H1 (cell line): Measurements from ENCODE around the gene NAV2. TPM values are rescaled to one million over a fixed set of nuclear protein-coding genes. Genes with fewer than 3 reads are reported as not detected.

Source experiments
- CTCF ChIA-PET: fragments of 300-600 bp; sonication (Branson Sonifier 250); formaldehyde crosslinking; loops from one replicate; lab custom pipeline; 2021; ENCODE audit not compliant: partially characterized antibody; lab: Charles Lee
- POLR2A ChIA-PET: fragments of 300-600 bp; sonication (Branson Sonifier 250); formaldehyde crosslinking; loops from one replicate; lab custom pipeline; 2021; ENCODE audit warnings: inconsistent platforms; ENCODE audit not compliant: partially characterized antibody; lab: Charles Lee
- DNase-seq, 2 experiments: peaks; one replicate each; pipeline versions ENCODE4 v3.0.0 to v3.0.0-alpha.2; 2010 to 2022; ENCODE audit warnings: low spot score in 2 of 2, low read depth in 1 of 2, mixed read lengths in 1 of 2
- FAIRE-seq: peaks from 2 replicates; lab custom pipeline; 2011; peaks lifted over from hg19 to GRCh38; lab: Jason Lieb, UNC
- H2AFZ ChIP-seq: 2 replicates; pipeline ENCODE4 v1.8.1; 2012; ENCODE audit warnings: low read length, inconsistent platforms
- H2AK5ac ChIP-seq: 2 replicates; pipeline ENCODE4 v1.6.1; 2013; ENCODE audit warnings: low read depth, low read length
- H2BK120ac ChIP-seq: replicated peaks from 2 replicates; pipeline ENCODE3; 2013; ENCODE audit warnings: low read depth, low read length, inconsistent platforms
- H2BK12ac ChIP-seq: 2 replicates; pipeline ENCODE4 v1.6.1; 2013; ENCODE audit warnings: low read depth, low read length
- H2BK15ac ChIP-seq: 2 replicates; pipeline ENCODE4 v1.6.1; 2013; ENCODE audit warnings: low read length
- H2BK20ac ChIP-seq: 2 replicates; pipeline ENCODE4 v1.6.1; 2013; ENCODE audit warnings: low read length
- H2BK5ac ChIP-seq: 2 replicates; pipeline ENCODE4 v1.6.1; 2013; ENCODE audit warnings: low read depth, low read length
- H3K14ac ChIP-seq: 2 replicates; pipeline ENCODE4 v1.6.1; 2013; ENCODE audit warnings: inconsistent platforms; ENCODE audit not compliant: insufficient read length
- H3K18ac ChIP-seq: 2 replicates; pipeline ENCODE4 v1.6.1; 2013; ENCODE audit warnings: low read length; ENCODE audit errors: extremely low read depth
- H3K23ac ChIP-seq: 2 replicates; pipeline ENCODE4 v1.6.1; 2013; ENCODE audit warnings: inconsistent platforms; ENCODE audit not compliant: insufficient read length
- H3K23me2 ChIP-seq: 2 replicates; pipeline ENCODE4 v1.6.1; 2013; ENCODE audit warnings: low read depth, low read length
- H3K27ac ChIP-seq: 2 replicates; pipeline ENCODE4 v1.6.1; 2011; ENCODE audit warnings: low read depth, low read length, inconsistent platforms
- H3K27me3 ChIP-seq, 4 experiments: replicated peaks in 1 of 4; 1 replicate in 1 of 4; 2 replicates in 3 of 4; pipeline versions ENCODE4 v1.6.1 to v1.8.1; 2011 to 2013; ENCODE audit warnings: low read length in 3 of 4, mild to moderate bottlenecking in 3 of 4, inconsistent platforms in 2 of 4, mixed read lengths in 2 of 4, moderate library complexity in 1 of 4; ENCODE audit not compliant: control insufficient read depth in 3 of 4, insufficient read depth in 3 of 4; ENCODE audit errors: extremely low read depth in 1 of 4
- H3K36me3 ChIP-seq, 4 experiments: 2 replicates each; pipeline versions ENCODE4 v1.6.1 to v1.8.1; 2011 to 2013; ENCODE audit warnings: mild to moderate bottlenecking in 4 of 4, low read length in 3 of 4, moderate library complexity in 2 of 4, control low read depth in 1 of 4, inconsistent platforms in 1 of 4; ENCODE audit not compliant: insufficient read depth in 4 of 4, control insufficient read depth in 2 of 4
- H3K4ac ChIP-seq: replicated peaks from 2 replicates; pipeline ENCODE3; 2013; ENCODE audit warnings: low read length, low read depth, mixed read lengths, inconsistent platforms; ENCODE audit not compliant: insufficient read length
- H3K4me1 ChIP-seq, 4 experiments: replicated peaks in 1 of 4; 1 replicate in 1 of 4; 2 replicates in 3 of 4; pipeline versions ENCODE4 v1.6.1 to v1.8.1; 2011 to 2013; ENCODE audit warnings: low read length in 3 of 4, inconsistent platforms in 2 of 4, mixed read lengths in 1 of 4; ENCODE audit not compliant: insufficient read depth in 4 of 4, control insufficient read depth in 3 of 4
- H3K4me2 ChIP-seq, 2 experiments: 2 replicates each; pipeline versions ENCODE4 v1.6.1 to v1.8.1; 2011 to 2013; ENCODE audit warnings: low read depth in 2 of 2, low read length in 2 of 2, control low read depth in 1 of 2, inconsistent platforms in 1 of 2, mild to moderate bottlenecking in 1 of 2; ENCODE audit not compliant: insufficient read depth in 1 of 2
- H3K4me3 ChIP-seq, 4 experiments: fragments of 200-600, 300-600 bp in 1 of 4; sonication (generic), shearing (Covaris generic), sonication (Bioruptor Twin) in 1 of 4; 2 replicates each; pipeline versions ENCODE4 v1.5.1 to v1.8.1; 2011 to 2016; ENCODE audit warnings: low read length in 4 of 4, low read depth in 3 of 4, control low read depth in 2 of 4, inconsistent platforms in 2 of 4, mild to moderate bottlenecking in 2 of 4, mixed read lengths in 1 of 4, moderate library complexity in 1 of 4; ENCODE audit not compliant: insufficient read depth in 2 of 4; ENCODE audit errors: extremely low read depth in 1 of 4
- H3K56ac ChIP-seq: replicated peaks from 2 replicates; pipeline ENCODE3; 2013; ENCODE audit warnings: low read depth, mild to moderate bottlenecking, mixed read lengths, low read length, inconsistent platforms; ENCODE audit not compliant: insufficient read length
- H3K79me1 ChIP-seq: 2 replicates; pipeline ENCODE4 v1.6.1; 2013; ENCODE audit warnings: low read depth, low read length, control low read depth
- H3K79me2 ChIP-seq, 2 experiments: 2 replicates each; pipeline versions ENCODE4 v1.6.1 to v1.8.1; 2012 to 2013; ENCODE audit warnings: low read length in 2 of 2, mild to moderate bottlenecking in 2 of 2, inconsistent platforms in 1 of 2; ENCODE audit not compliant: insufficient read depth in 2 of 2, control insufficient read depth in 1 of 2
- H3K9ac ChIP-seq, 4 experiments: replicated peaks in 1 of 4; 1 replicate in 1 of 4; 2 replicates in 3 of 4; pipeline versions ENCODE4 v1.6.1 to v1.8.1; 2011 to 2013; ENCODE audit warnings: low read depth in 3 of 4, low read length in 3 of 4, control low read depth in 2 of 4, mild to moderate bottlenecking in 2 of 4, moderate library complexity in 2 of 4, inconsistent platforms in 1 of 4; ENCODE audit errors: extremely low read depth in 1 of 4
- H3K9me3 ChIP-seq, 2 experiments: 2 replicates each; pipeline versions ENCODE4 v1.6.1 to v1.8.1; 2012 to 2013; ENCODE audit warnings: mild to moderate bottlenecking in 2 of 2, moderate library complexity in 2 of 2, control low read depth in 1 of 2, inconsistent platforms in 1 of 2, low read depth in 1 of 2, low read length in 1 of 2, mixed read lengths in 1 of 2; ENCODE audit not compliant: insufficient read depth in 2 of 2
- H4K20me1 ChIP-seq, 2 experiments: replicated peaks in 1 of 2; 2 replicates each; pipeline versions ENCODE3 to v1.8.1; 2011 to 2013; ENCODE audit warnings: inconsistent platforms in 2 of 2, low read length in 2 of 2, mild to moderate bottlenecking in 1 of 2; ENCODE audit not compliant: insufficient read depth in 2 of 2, control insufficient read depth in 1 of 2
- H4K5ac ChIP-seq: 2 replicates; pipeline ENCODE4 v1.6.1; 2013; ENCODE audit warnings: low read length, low read depth, mixed read lengths, inconsistent platforms; ENCODE audit not compliant: insufficient read length
- H4K8ac ChIP-seq: 2 replicates; pipeline ENCODE4 v1.8.0; 2013; ENCODE audit warnings: mild to moderate bottlenecking, moderate library complexity, low read length, inconsistent platforms; ENCODE audit not compliant: insufficient read depth; ENCODE audit errors: extremely low read depth
- H4K91ac ChIP-seq: replicated peaks from 2 replicates; pipeline ENCODE3; 2013; ENCODE audit warnings: low read length, mixed read lengths, inconsistent platforms; ENCODE audit not compliant: insufficient read length
- CBX8 ChIP-seq: fragments of 300-800, 300-1000 bp; sonication (generic); IDR thresholded peaks from 2 replicates; pipeline ENCODE4 v1.7.1; 2016; ENCODE audit warnings: low read depth, low read length, borderline replicate concordance
- SP2 ChIP-seq: IDR thresholded peaks from 2 replicates; pipeline ENCODE4 v1.6.1; 2012; ENCODE audit warnings: mild to moderate bottlenecking, low read length, inconsistent platforms
- SP4 ChIP-seq: IDR thresholded peaks from 2 replicates; pipeline ENCODE4 v1.6.1; 2012; ENCODE audit warnings: low read length, inconsistent platforms
- SUZ12 ChIP-seq: fragments of 200-600 bp; sonication (generic); IDR thresholded peaks from 2 replicates; pipeline ENCODE4 v1.6.1; 2012; ENCODE audit warnings: mild to moderate bottlenecking, inconsistent platforms, low read length, moderate library complexity, mixed read lengths
- WGBS, 2 experiments: shearing (Covaris generic) in 1 of 2; methylation state at CpG; one replicate each; pipeline versions ENCODE4 v1.1.6 to v1.1.7; 2013 to 2015; ENCODE audit warnings: low lambda C conversion rate in 2 of 2, mixed read lengths in 2 of 2, inconsistent platforms in 1 of 2, low coverage in 1 of 2, missing lambda C conversion rate in 1 of 2; ENCODE audit not compliant: insufficient replicate concordance in 2 of 2, insufficient coverage in 1 of 2, insufficient read length in 1 of 2; ENCODE audit errors: extremely low coverage in 1 of 2, missing lambda C conversion rate in 1 of 2; 5-methylcytosine and 5-hydroxymethylcytosine counted together
- polyA plus RNA-seq, 7 experiments: library from polyadenylated mRNA; depleted of rRNA in 3 of 7; stranded (reverse) in 5 of 7; unstranded in 2 of 7; fragments of >200 nt in 5 of 7; fragments of 200-250 nt in 2 of 7; gene quantifications; 1 replicate in 5 of 7; 2 replicates in 1 of 7; 4 replicates in 1 of 7; pipeline versions ENCODE4 v1.2.1 to v1.2.3, GENCODE V29; 2011 to 2013; ENCODE audit warnings: missing spikeins in 2 of 7, mixed read lengths in 2 of 7
- total RNA-seq: library from RNA; stranded (reverse); fragmentation: NEBNext Ultra II Directional; extraction: Animal tissue kit (Norgen Biotek cat#: 25700); gene quantifications from 2 replicates; pipeline ENCODE4 v1.2.1, GENCODE V29; 2021

NAV2 gene
- total and polyA plus RNA-seq, 2 of the 8 experiments (the other 6 are each of a cell fraction or from before 2014, with no cell fraction given), result 35.6 to 73.6 TPM

DNA sequence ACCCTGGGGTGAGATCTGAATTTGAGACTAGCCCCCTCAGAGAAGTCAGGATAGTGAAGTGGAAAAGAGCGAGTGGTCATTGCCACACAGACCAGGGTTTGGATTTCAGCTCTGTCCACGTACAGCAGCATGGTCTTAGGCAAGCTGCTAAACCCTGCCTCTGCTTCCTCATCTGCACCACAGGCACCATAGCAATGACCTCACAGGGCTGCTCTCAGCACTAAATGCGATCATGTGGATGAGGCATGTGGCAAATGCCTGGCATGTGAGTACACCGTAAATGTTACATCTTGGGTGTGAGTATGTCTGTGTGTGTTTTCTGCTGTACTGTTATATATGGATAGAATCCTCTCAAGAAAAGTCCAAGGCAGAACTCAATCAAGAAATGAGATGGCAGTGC lies 15.8 kb downstream of the NAV2 start:
- no peaks in the 10 kb centered on the region for H3K36me3 ChIP-seq
- H3K4me2 ChIP-seq, result no peak overlapping the region
- H3K4me1 ChIP-seq, result no peaks in the 10 kb centered on the region
- no peaks in the 10 kb centered on the region for H3K79me1 ChIP-seq
- no peak overlapping the region for H3K14ac ChIP-seq
- CTCF ChIA-PET, result interaction anchor here (0.7 to 2.2 kb wide), 7 partner anchors 12 to 176 kb away, joined by 3 to 8 read pairs (median 5); no protein-coding TSS in a partner anchor
- H4K91ac ChIP-seq, result no peak overlapping the region
- H2AFZ ChIP-seq, result no peak overlapping the region
- TF ChIP-seq SP2 (no peak), SUZ12 (no peak), SP4 (no peak), CBX8 (no peak)
- TF ChIP-seq, all 59 proteins: peak for 0
- Histone ChIP-seq H3K79me2 (no peaks in the 10 kb centered on the region), H3K27me3 (no peaks in the 10 kb centered on the region), H2BK15ac (no peak overlapping the region), H3K23ac (no peak overlapping the region), H2BK20ac (no peak overlapping the region), H4K5ac (no peak overlapping the region), H3K9me3 (no peaks in the 10 kb centered on the region), H2BK12ac (no peak overlapping the region), H3K9ac (no peak overlapping the region), H3K4me3 (no peak overlapping the region), H2AK5ac (no peak overlapping the region), H3K23me2 (no peaks in the 10 kb centered on the region), H3K56ac (no peak overlapping the region), H4K8ac (no peak overlapping the region), H4K20me1 (no peaks in the 10 kb centered on the region), H3K27ac (no peak overlapping the region), H3K18ac (no peak overlapping the region), H3K4ac (no peak overlapping the region), H2BK5ac (no peak overlapping the region), H2BK120ac (no peak overlapping the region)
- FAIRE-seq, result no peak
- POLR2A ChIA-PET, result no interaction called here
- 92% methylated on average over 4 of the region's 4 CpGs; no CpG with 5 or more reads in 1 of the 2 experiments for WGBS, 2 experiments
- no peak for DNase-seq
